Mucosa of gallbladder (tissue), 1 donor: ENCODE measurements around the gene BCL2. TPM values are rescaled to one million over a fixed set of nuclear protein-coding genes. Genes with fewer than 3 reads are reported as not detected.

Experiments
- DNase-seq: peaks from one replicate; pipeline ENCODE4 v3.0.0-alpha.2; 2020; ENCODE audit warnings: low spot score
- total RNA-seq: library from RNA; stranded (reverse); gene quantifications from one replicate; pipeline ENCODE4 v1.2.1, GENCODE V29; 2021
- donor health status: DM: no; HTN: no; CAD: no.

Gene BCL2
- total RNA-seq, 1 donor from 2014 or later, result 18.5 TPM

GRCh38 chr18:63085611-63086010 lies 234.0 kb downstream of the BCL2 start:
- DNase-seq, result no peak

DNA sequence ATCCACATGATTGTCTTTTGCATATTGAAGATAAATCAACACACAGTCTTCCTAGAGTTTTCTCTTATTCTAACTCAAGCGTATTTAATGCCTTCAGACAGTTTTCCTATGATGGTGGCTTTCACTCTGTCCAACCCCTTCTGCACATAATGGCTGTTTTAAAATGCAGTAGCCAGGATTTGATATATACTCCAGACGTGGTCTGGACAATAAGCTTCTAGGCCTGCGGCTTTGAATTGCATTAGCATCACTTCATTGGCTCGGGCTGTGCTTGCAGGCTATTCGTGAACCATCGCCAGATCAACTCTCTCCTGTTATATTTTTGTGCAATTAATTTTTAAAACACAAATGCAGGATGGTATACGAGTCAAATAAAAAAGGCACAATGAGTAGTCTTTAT lies 235.3 kb downstream of the BCL2 start:
- no peak for DNase-seq

- no peak for DNase-seq
Measured at GRCh38 chr18:63083555-63083954, 236.0 kb downstream of the BCL2 start.

GRCh38 chr18:63083020-63083531 lies 236.5 kb downstream of the BCL2 start:
- no peak for DNase-seq

DNA sequence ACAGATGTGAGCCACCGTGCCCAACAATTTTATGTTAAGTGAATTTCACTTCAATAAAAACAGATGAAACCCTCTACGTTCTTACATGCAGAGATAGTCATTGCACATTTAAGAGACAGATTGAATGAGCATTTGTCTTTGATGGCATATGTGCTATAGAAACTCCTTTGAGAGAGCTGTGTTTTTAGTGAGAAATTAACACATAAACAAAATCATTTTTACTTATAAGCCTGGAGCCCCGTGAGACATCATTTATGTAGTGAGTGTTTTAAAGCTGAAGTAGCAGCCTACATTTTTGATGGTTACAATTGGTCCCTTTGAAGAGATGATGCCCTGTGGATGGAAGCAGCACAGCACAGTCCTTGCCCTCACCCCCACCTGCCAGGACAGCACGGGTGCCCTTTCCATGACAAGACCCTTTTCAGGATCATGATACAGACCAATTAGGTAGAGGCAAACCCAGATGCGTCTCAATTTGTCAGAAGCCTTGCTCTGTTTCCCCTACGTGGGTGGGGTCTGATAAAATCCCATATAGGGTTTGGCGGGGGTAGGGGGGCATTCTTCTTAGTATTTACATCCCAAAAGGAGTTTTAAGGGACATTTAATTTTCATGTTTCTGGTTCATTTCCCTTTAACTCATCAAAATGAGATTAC lies 237.1 kb downstream of the BCL2 start:
- no peak for DNase-seq

DNA sequence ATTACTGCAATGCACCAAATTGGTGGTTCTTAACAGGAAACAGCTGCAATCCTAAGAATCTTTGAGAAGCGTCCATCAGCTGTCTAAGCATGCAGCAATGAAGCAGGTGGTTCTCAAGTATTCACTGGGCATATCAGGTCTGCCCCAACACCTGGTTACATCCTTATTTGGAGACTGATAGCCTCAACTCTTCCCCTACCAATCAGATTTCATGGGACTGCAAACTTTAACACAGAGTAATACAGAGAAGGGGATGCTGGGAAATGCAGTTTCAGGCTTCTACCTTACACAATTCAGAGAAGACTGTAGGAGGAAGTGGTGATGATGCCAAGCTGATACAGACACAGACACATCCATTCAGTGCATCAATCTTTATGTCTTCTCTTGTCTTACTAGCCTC lies 240.5 kb downstream of the BCL2 start:
- no peak for DNase-seq

DNA sequence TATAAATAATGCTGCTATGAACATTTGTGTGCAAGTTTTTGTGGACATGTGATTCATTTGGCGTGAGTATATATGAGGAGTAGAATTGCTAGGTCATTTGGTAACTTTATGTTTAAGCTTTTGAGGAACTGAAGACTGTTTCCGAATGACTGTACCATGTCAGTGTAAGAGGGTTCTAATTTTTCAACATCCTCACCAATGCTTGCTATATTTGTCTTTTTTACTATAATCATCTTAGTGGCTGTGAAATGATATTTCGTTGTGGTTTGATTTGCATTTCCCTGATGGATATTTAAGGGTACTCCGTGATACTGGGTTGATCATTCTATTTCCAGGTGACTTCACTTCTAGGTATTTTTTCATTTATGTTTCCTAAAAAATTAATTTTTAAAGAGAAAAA lies 241.1 kb downstream of the BCL2 start:
- no peak for DNase-seq

- peak; percentile 80 for DNase-seq
Measured at GRCh38 chr18:63074981-63075404, 244.6 kb downstream of the BCL2 start.

DNA sequence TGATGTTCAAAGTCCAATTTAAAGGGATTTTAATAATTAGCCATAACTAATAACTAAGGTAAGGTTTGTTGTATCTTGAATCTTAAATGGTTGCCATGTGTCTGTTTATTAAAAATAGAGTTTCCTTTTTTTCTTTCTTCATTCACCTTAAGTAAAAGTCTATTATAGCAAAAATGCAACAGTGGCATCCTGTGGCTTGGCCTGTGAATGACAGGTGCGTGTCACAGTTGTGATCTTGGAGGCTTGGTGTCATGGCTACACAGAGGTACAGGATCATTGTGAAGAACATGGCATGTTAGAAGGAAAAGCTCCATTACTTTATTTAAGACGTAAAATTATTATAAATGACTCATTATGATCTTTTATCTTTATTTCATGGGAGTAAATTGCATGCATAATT lies 246.1 kb downstream of the BCL2 start:
- peak; percentile 54 for DNase-seq

Other genes starting within 250 kb of the BCL2 start
- gene KDSR, start 47.4 kb upstream of the BCL2 start, total RNA-seq, result 59.4 TPM
- gene VPS4B, start 102.7 kb upstream of the BCL2 start, total RNA-seq, result 80.5 TPM
- 0.14 TPM for gene SERPINB5, start 157.2 kb upstream of the BCL2 start, total RNA-seq
- not detected for gene SERPINB12, start 222.6 kb upstream of the BCL2 start, total RNA-seq